Thyroid gland (tissue), 4 donors: Measurements from ENCODE around the gene CAMTA1. TPM values are rescaled to one million over a fixed set of nuclear protein-coding genes. Genes with fewer than 3 reads are reported as not detected.

Experiments used
- DNase-seq, 2 donors: peaks; one replicate each; pipeline ENCODE4 v3.0.0-alpha.2; 2019
- H3K27ac ChIP-seq, 3 donors: fragments of 200-600 bp; sonication (generic); 1 replicate in 2 of 3; 2 replicates in 1 of 3; pipeline ENCODE4 v1.5.1; 2016 to 2019; ENCODE audit warnings: mild to moderate bottlenecking in 1 of 3, moderate library complexity in 1 of 3
- H3K27me3 ChIP-seq: fragments of 200-600 bp; sonication (generic); one replicate; pipeline ENCODE4 v1.5.1; 2019
- H3K36me3 ChIP-seq, 2 donors: fragments of 200-600 bp; sonication (generic); one replicate each; pipeline ENCODE4 v1.5.1; 2016 to 2019
- H3K4me1 ChIP-seq, 2 donors: fragments of 200-600 bp; sonication (generic); one replicate each; pipeline ENCODE4 v1.5.1; 2017 to 2019
- H3K4me3 ChIP-seq, 3 donors: fragments of 200-600 bp; sonication (generic); replicated peaks in 1 of 3; 1 replicate in 2 of 3; 2 replicates in 1 of 3; pipeline ENCODE4 v1.5.1; 2016; ENCODE audit warnings: mild to moderate bottlenecking in 1 of 3
- H3K9me3 ChIP-seq: fragments of 200-600 bp; sonication (generic); one replicate; pipeline ENCODE4 v1.5.1; 2017
- CTCF ChIP-seq, 6 experiments: fragments of 200-600 bp in 3 of 6; fragments of 450-650 bp in 3 of 6; sonication (generic) in 3 of 6; IDR thresholded peaks; one replicate each; pipeline ENCODE4 v1.5.1; 2016 to 2019; ENCODE audit warnings: antibody characterized with exemption in 6 of 6, mild to moderate bottlenecking in 2 of 6, inconsistent platforms in 1 of 6, moderate library complexity in 1 of 6
- POLR2A ChIP-seq, 2 donors: fragments of 450-650 bp; IDR thresholded peaks; one replicate each; pipeline ENCODE4 v1.6.1; 2017; ENCODE audit warnings: antibody characterized with exemption in 2 of 2, mild to moderate bottlenecking in 2 of 2, moderate library complexity in 1 of 2
- WGBS, 2 donors: methylation state at CpG; one replicate each; pipeline ENCODE4 v1.1.5; 2017; 5-methylcytosine and 5-hydroxymethylcytosine counted together
- intact Hi-C: fragments of 100-400 bp; cut with DNase I; formaldehyde crosslinking; loops from one replicate; pipeline ENCODE4 v1.15.1; 2023
- total RNA-seq, 4 donors: library from RNA; depleted of rRNA; stranded (reverse); fragments of >200 nt; gene quantifications; one replicate each; pipeline ENCODE4 v1.2.3, GENCODE V29; 2016

The CAMTA1 gene
- total RNA-seq, 4 donors from 2014 or later: 63.9 to 124 (median 101) TPM

GRCh38 chr1:7485826-7486225, 700.6 kb downstream of the CAMTA1 start:
- no peaks in the 10 kb centered on the region for H3K36me3 ChIP-seq
- peaks cover 20 to 25% of the 10 kb centered on the region in 2 donors for H3K4me1 ChIP-seq
- no peaks in the 10 kb centered on the region for H3K27me3 ChIP-seq
- TF ChIP-seq CTCF (IDR thresholded peaks at IDR 0.05) (no peak), POLR2A (IDR thresholded peaks at IDR 0.05) (no peak)
- no peak overlapping the region for H3K27ac ChIP-seq
- 94 to 97% methylated on average over 5 to 6 of the region's 6 CpGs for WGBS, 2 donors
- intact Hi-C loops: no loop called here
- H3K9me3 ChIP-seq: no peaks in the 10 kb centered on the region
- DNase-seq: no peak
- H3K4me3 ChIP-seq: no peak overlapping the region

- Histone ChIP-seq H3K9me3 (no peaks in the 10 kb centered on the region), H3K4me1 (peaks cover 34 to 40% of the 10 kb centered on the region in 2 donors), H3K27me3 (no peaks in the 10 kb centered on the region), H3K4me3 (no peak overlapping the region), H3K36me3 (no peaks in the 10 kb centered on the region), H3K27ac (no peak overlapping the region)
- no peak for TF ChIP-seq CTCF (IDR thresholded peaks at IDR 0.05)
- no peak for TF ChIP-seq POLR2A (IDR thresholded peaks at IDR 0.05)
- intact Hi-C loops: no loop called here
- 89 to 94% methylated on average over 8 of the region's 8 CpGs for WGBS, 2 donors
- no peak for DNase-seq
Observed at GRCh38 chr1:7487766-7488474, 702.7 kb downstream of the CAMTA1 start.

GRCh38 chr1:7488475-7488842, 703.2 kb downstream of the CAMTA1 start:
- no peaks in the 10 kb centered on the region for H3K36me3 ChIP-seq
- no peaks in the 10 kb centered on the region for H3K9me3 ChIP-seq
- no peak for DNase-seq
- TF ChIP-seq POLR2A (IDR thresholded peaks at IDR 0.05) (no peak), CTCF (IDR thresholded peaks at IDR 0.05) (no peak)
- H3K4me1 ChIP-seq: peaks cover 34 to 40% of the 10 kb centered on the region in 2 donors
- H3K4me3 ChIP-seq: no peak overlapping the region
- intact Hi-C loops: no loop called here
- H3K27me3 ChIP-seq: no peaks in the 10 kb centered on the region
- no peak overlapping the region for H3K27ac ChIP-seq
- WGBS, 2 donors: 100% methylated on average over 1 of the region's 1 CpG

GRCh38 chr1:7489586-7489985, 704.3 kb downstream of the CAMTA1 start:
- no peak for TF ChIP-seq POLR2A (IDR thresholded peaks at IDR 0.05)
- TF ChIP-seq CTCF (IDR thresholded peaks at IDR 0.05): no peak
- intact Hi-C loops: no loop called here
- 58 to 61% methylated on average over 11 to 13 of the region's 13 CpGs for WGBS, 2 donors
- H3K36me3 ChIP-seq: no peaks in the 10 kb centered on the region
- DNase-seq: peak; percentile 54 to 77
- H3K4me3 ChIP-seq: no peak overlapping the region
- H3K27ac ChIP-seq: peak overlapping the region; percentile 41 to 86 (median 80)
- no peaks in the 10 kb centered on the region for H3K9me3 ChIP-seq
- H3K4me1 ChIP-seq: peaks cover 34 to 40% of the 10 kb centered on the region in 2 donors
- no peaks in the 10 kb centered on the region for H3K27me3 ChIP-seq

- 58 to 60% methylated on average over 10 of the region's 10 CpGs for WGBS, 2 donors
- DNase-seq: peak; percentile 52 to 59
- H3K36me3 ChIP-seq: no peaks in the 10 kb centered on the region
- H3K4me1 ChIP-seq: peaks cover 34 to 40% of the 10 kb centered on the region in 2 donors
- no peak for TF ChIP-seq POLR2A (IDR thresholded peaks at IDR 0.05)
- no peak for TF ChIP-seq CTCF (IDR thresholded peaks at IDR 0.05)
- H3K9me3 ChIP-seq: no peaks in the 10 kb centered on the region
- intact Hi-C loops: no loop called here
- peak overlapping the region; percentile 44 to 86 (median 80) for H3K27ac ChIP-seq
- no peak overlapping the region for H3K4me3 ChIP-seq
- H3K27me3 ChIP-seq: no peaks in the 10 kb centered on the region
Observed at GRCh38 chr1:7490576-7490975, 705.3 kb downstream of the CAMTA1 start.
